MM.1S (cell line): ENCODE measurements around the gene ATP6V1B1.
"Not testable (repeated sequence)": the region's sequence is repeated elsewhere in the genome, so short reads cannot be mapped to it uniquely, and the experiment has no call there.

Experiments used
- DNase-seq: peaks from one replicate; pipeline ENCODE4 v3.0.0-alpha.2; 2015
- H2AFZ ChIP-seq: fragments of 300-600 bp; sonication (generic); 2 replicates; pipeline ENCODE4 v1.6.0; 2016; ENCODE audit warnings: antibody characterized with exemption, low read length
- H3F3A ChIP-seq: fragments of 300-600 bp; sonication (generic); 2 replicates; pipeline ENCODE4 v1.6.1; 2016; ENCODE audit warnings: mild to moderate bottlenecking, antibody characterized with exemption, low read length, moderate library complexity, mixed read lengths; ENCODE audit not compliant: insufficient read depth
- H3K27ac ChIP-seq: fragments of 300-600 bp; sonication (generic); 2 replicates; pipeline ENCODE4 v1.5.1; 2016; ENCODE audit warnings: mild to moderate bottlenecking, low read length
- H3K27me3 ChIP-seq: fragments of 300-600 bp; sonication (generic); replicated peaks from 2 replicates; pipeline ENCODE4 v1.6.0; 2016; ENCODE audit warnings: low read length; ENCODE audit not compliant: insufficient read depth
- H3K36me3 ChIP-seq: fragments of 300-600 bp; sonication (generic); replicated peaks from 2 replicates; pipeline ENCODE4 v1.6.1; 2016; ENCODE audit warnings: mild to moderate bottlenecking, low read length, mixed read lengths; ENCODE audit not compliant: insufficient read depth
- H3K4me1 ChIP-seq: fragments of 300-600 bp; sonication (generic); 2 replicates; pipeline ENCODE4 v1.6.1; 2016; ENCODE audit warnings: low read length, mixed read lengths
- H3K4me2 ChIP-seq: fragments of 300-600 bp; sonication (generic); 2 replicates; pipeline ENCODE4 v1.6.0; 2016; ENCODE audit warnings: low read depth, low read length
- H3K4me3 ChIP-seq: fragments of 300-600 bp; sonication (generic); 2 replicates; pipeline ENCODE4 v1.5.1; 2016; ENCODE audit warnings: low read length, mixed read lengths
- H3K79me2 ChIP-seq: fragments of 300-600 bp; sonication (generic); 2 replicates; pipeline ENCODE4 v1.6.1; 2016; ENCODE audit warnings: mixed run types, low read length, mixed read lengths
- H3K9ac ChIP-seq: fragments of 300-600 bp; sonication (generic); 2 replicates; pipeline ENCODE4 v1.6.1; 2016; ENCODE audit warnings: low read length, mixed read lengths
- H3K9me2 ChIP-seq: fragments of 300-600 bp; sonication (generic); replicated peaks from 2 replicates; pipeline ENCODE4 v1.6.1; 2016; ENCODE audit warnings: mild to moderate bottlenecking, low read length, mixed read lengths; ENCODE audit not compliant: insufficient read depth
- H3K9me3 ChIP-seq: fragments of 300-600 bp; sonication (generic); replicated peaks from 2 replicates; pipeline ENCODE4 v1.6.1; 2016; ENCODE audit warnings: mild to moderate bottlenecking, low read length, mixed read lengths; ENCODE audit not compliant: insufficient read depth
- H4K20me1 ChIP-seq: fragments of 300-600 bp; sonication (generic); 2 replicates; pipeline ENCODE4 v1.6.1; 2016; ENCODE audit warnings: mild to moderate bottlenecking, low read length, moderate library complexity, mixed read lengths; ENCODE audit not compliant: insufficient read depth
- CTCF ChIP-seq: fragments of 300-600 bp; sonication (generic); IDR thresholded peaks from 2 replicates; pipeline ENCODE4 v1.5.1; 2016; ENCODE audit warnings: antibody characterized with exemption, low read length, mixed read lengths
- EZH2 ChIP-seq: fragments of 300-600 bp; sonication (generic); optimal IDR thresholded peaks from 2 replicates; pipeline ENCODE3; 2017; ENCODE audit warnings: low read depth, mild to moderate bottlenecking, antibody characterized with exemption, low read length, mixed read lengths
- EZH2phosphoT487 ChIP-seq: fragments of 300-600 bp; sonication (generic); IDR thresholded peaks from 2 replicates; pipeline ENCODE4 v1.6.1; 2018; ENCODE audit warnings: antibody characterized with exemption, low read length

Gene ATP6V1B1

GRCh38 chr2:71005271-71006202 lies 69.8 kb downstream of the ATP6V1B1 start:
- Histone ChIP-seq H3K9me3 (no peaks in the 10 kb centered on the region), H3F3A (no peaks in the 10 kb centered on the region), H3K4me1 (0 out of 2 replicates have a peak, but pooled peaks cover 3% of the 10 kb centered on the region), H3K9me2 (no peaks in the 10 kb centered on the region), H3K4me3 (no peak overlapping the region), H3K27ac (no peak overlapping the region), H3K4me2 (no peak overlapping the region), H3K79me2 (no peaks in the 10 kb centered on the region), H3K36me3 (no peaks in the 10 kb centered on the region), H4K20me1 (no peaks in the 10 kb centered on the region), H3K9ac (no peak overlapping the region), H2AFZ (no peak overlapping the region), H3K27me3 (no peaks in the 10 kb centered on the region)
- DNase-seq: no peak
- TF ChIP-seq EZH2: no peak
- no peak for TF ChIP-seq CTCF
- no peak for TF ChIP-seq EZH2phosphoT487

- H3K4me1 ChIP-seq: 0 out of 2 replicates have a peak, but pooled peaks cover 3% of the 10 kb centered on the region
- no peaks in the 10 kb centered on the region for H3K27me3 ChIP-seq
- H3K36me3 ChIP-seq: no peaks in the 10 kb centered on the region
- no peak for TF ChIP-seq EZH2
- H3K27ac ChIP-seq: no peak overlapping the region
- no peaks in the 10 kb centered on the region for H4K20me1 ChIP-seq
- H3K79me2 ChIP-seq: no peaks in the 10 kb centered on the region
- no peaks in the 10 kb centered on the region for H3K9me3 ChIP-seq
- no peak overlapping the region for H2AFZ ChIP-seq
- no peaks in the 10 kb centered on the region for H3F3A ChIP-seq
- no peak overlapping the region for H3K9ac ChIP-seq
- no peaks in the 10 kb centered on the region for H3K9me2 ChIP-seq
- H3K4me2 ChIP-seq: no peak overlapping the region
- DNase-seq: no peak
- no peak overlapping the region for H3K4me3 ChIP-seq
Measured at GRCh38 chr2:71006323-71006722, 70.6 kb downstream of the ATP6V1B1 start.

GRCh38 chr2:71006955-71007799 lies 71.5 kb downstream of the ATP6V1B1 start:
- Histone ChIP-seq H3K4me3 (no peak overlapping the region), H3K9me2 (no peaks in the 10 kb centered on the region), H3K4me1 (no peaks in the 10 kb centered on the region), H3K27ac (no peak overlapping the region), H3K27me3 (no peaks in the 10 kb centered on the region), H3K79me2 (no peaks in the 10 kb centered on the region), H3K9ac (no peak overlapping the region), H3K4me2 (no peak overlapping the region), H4K20me1 (no peaks in the 10 kb centered on the region), H3K36me3 (no peaks in the 10 kb centered on the region), H3K9me3 (no peaks in the 10 kb centered on the region), H3F3A (no peaks in the 10 kb centered on the region), H2AFZ (no peak overlapping the region)
- no peak for TF ChIP-seq EZH2
- DNase-seq: no peak

GRCh38 chr2:71008342-71008741 lies 72.6 kb downstream of the ATP6V1B1 start:
- H3K27ac ChIP-seq: no peak overlapping the region
- H3K9me2 ChIP-seq: no peaks in the 10 kb centered on the region
- H3K79me2 ChIP-seq: no peaks in the 10 kb centered on the region
- H3K4me3 ChIP-seq: no peak overlapping the region
- no peaks in the 10 kb centered on the region for H3K4me1 ChIP-seq
- no peaks in the 10 kb centered on the region for H4K20me1 ChIP-seq
- no peak overlapping the region for H3K9ac ChIP-seq
- TF ChIP-seq CTCF (no peak), EZH2phosphoT487 (no peak)
- no peak overlapping the region for H2AFZ ChIP-seq
- H3F3A ChIP-seq: no peaks in the 10 kb centered on the region
- no peaks in the 10 kb centered on the region for H3K27me3 ChIP-seq
- no peaks in the 10 kb centered on the region for H3K36me3 ChIP-seq
- no peaks in the 10 kb centered on the region for H3K9me3 ChIP-seq
- no peak for DNase-seq
- no peak overlapping the region for H3K4me2 ChIP-seq

GRCh38 chr2:71011786-71012185 lies 76.1 kb downstream of the ATP6V1B1 start:
- H3F3A ChIP-seq, H3K79me2 ChIP-seq, H3K4me2 ChIP-seq, H3K9ac ChIP-seq, H4K20me1 ChIP-seq, H3K4me1 ChIP-seq, H3K27me3 ChIP-seq, H3K4me3 ChIP-seq, H3K9me2 ChIP-seq, H2AFZ ChIP-seq, DNase-seq, H3K36me3 ChIP-seq, H3K27ac ChIP-seq, H3K9me3 ChIP-seq: not testable (repeated sequence)
